CD4-positive, alpha-beta T cell treated with Interleukin-1 beta for 1 hour (primary cell): Measurements from ENCODE around the gene IL21R.
"Not testable (repeated sequence)": the region's sequence is repeated elsewhere in the genome, so short reads cannot be mapped to it uniquely, and the experiment has no call there.

Source experiments
- DNase-seq, 2 donors: peaks; one replicate each; pipeline ENCODE4 v3.0.0-alpha.2; 2020 to 2022

The IL21R gene

GRCh38 chr16:27446721-27447120 lies 44.7 kb downstream of the IL21R start:
- DNase-seq: peak; percentile 86 to 89

- DNase-seq: no peak
These were observed 45.3 kb downstream of the IL21R start for GRCh38 chr16:27447301-27447700.

GRCh38 chr16:27448532-27449433 lies 46.8 kb downstream of the IL21R start:
- DNase-seq: no peak

GRCh38 chr16:27449434-27450195 lies 47.6 kb downstream of the IL21R start:
- peak; percentile 86 to 91 for DNase-seq

- DNase-seq: no peak
These were observed 48.2 kb downstream of the IL21R start for GRCh38 chr16:27450196-27450549.

- DNase-seq: no peak
These were observed 50.9 kb downstream of the IL21R start for GRCh38 chr16:27452569-27453493.

- no peak for DNase-seq
These were observed 51.5 kb downstream of the IL21R start for GRCh38 chr16:27453494-27453825.

GRCh38 chr16:27455700-27456099 lies 53.7 kb downstream of the IL21R start:
- DNase-seq: no peak

GRCh38 chr16:27457605-27457900 lies 55.6 kb downstream of the IL21R start:
- not testable (repeated sequence) for DNase-seq

- no peak for DNase-seq
These were observed 56.3 kb downstream of the IL21R start for GRCh38 chr16:27458258-27458657.

- DNase-seq: no peak
These were observed 57.2 kb downstream of the IL21R start for GRCh38 chr16:27458987-27459688.

GRCh38 chr16:27460213-27460612 lies 58.2 kb downstream of the IL21R start:
- no peak for DNase-seq

GRCh38 chr16:27460663-27461482 lies 58.9 kb downstream of the IL21R start:
- no peak for DNase-seq

- no peak for DNase-seq
These were observed 59.7 kb downstream of the IL21R start for GRCh38 chr16:27461483-27462171.

GRCh38 chr16:27462200-27462845 lies 60.3 kb downstream of the IL21R start:
- no peak for DNase-seq

- no peak for DNase-seq
These were observed 61.1 kb downstream of the IL21R start for GRCh38 chr16:27462846-27463682.

- DNase-seq: peak; percentile 64 to 71
These were observed 62.0 kb downstream of the IL21R start for GRCh38 chr16:27463741-27464591.

- peak; percentile 25 to 41 for DNase-seq
These were observed 62.9 kb downstream of the IL21R start for GRCh38 chr16:27464626-27465482.
